CD14-positive monocyte (primary cell): ENCODE measurements around the gene FBXO7. TPM values are rescaled to one million over a fixed set of nuclear protein-coding genes. Genes with fewer than 3 reads are reported as not detected.

Experiments
- DNase-seq, 3 donors: peaks; one replicate each; pipeline ENCODE4 v3.0.0-alpha.2; 2011 to 2022
- H2AFZ ChIP-seq: 2 replicates; pipeline ENCODE4 v1.6.0; 2012; ENCODE audit warnings: mild to moderate bottlenecking, low read depth, low read length, inconsistent platforms; ENCODE audit not compliant: insufficient read depth, poor library complexity, severe bottlenecking
- H3K27ac ChIP-seq, 2 donors: 1 replicate in 1 of 2; 2 replicates in 1 of 2; pipeline ENCODE4 v1.5.1; 2012 to 2013; ENCODE audit warnings: low read length in 2 of 2, control low read depth in 1 of 2, inconsistent platforms in 1 of 2, low read depth in 1 of 2, mild to moderate bottlenecking in 1 of 2
- H3K27me3 ChIP-seq, 2 donors: one replicate each; pipeline versions ENCODE4 v1.6.0 to v1.6.1; 2011 to 2013; ENCODE audit warnings: low read length in 2 of 2; ENCODE audit not compliant: control insufficient read depth in 2 of 2, insufficient read depth in 2 of 2
- H3K36me3 ChIP-seq, 2 donors: replicated peaks in 1 of 2; 1 replicate in 1 of 2; 2 replicates in 1 of 2; pipeline versions ENCODE4 v1.5.1 to v1.6.1; 2012 to 2013; ENCODE audit warnings: low read length in 2 of 2, control low read depth in 1 of 2, inconsistent platforms in 1 of 2, mild to moderate bottlenecking in 1 of 2; ENCODE audit not compliant: insufficient read depth in 2 of 2, control insufficient read depth in 1 of 2
- H3K4me1 ChIP-seq, 2 donors: 1 replicate in 1 of 2; 2 replicates in 1 of 2; pipeline versions ENCODE4 v1.5.1 to v1.6.1; 2012 to 2013; ENCODE audit warnings: low read length in 2 of 2, control low read depth in 1 of 2, inconsistent platforms in 1 of 2, mild to moderate bottlenecking in 1 of 2, moderate library complexity in 1 of 2; ENCODE audit not compliant: insufficient read depth in 2 of 2, control insufficient read depth in 1 of 2
- H3K4me2 ChIP-seq: replicated peaks from 2 replicates; pipeline ENCODE3; 2012; ENCODE audit warnings: low read length, moderate library complexity, mild to moderate bottlenecking; ENCODE audit not compliant: poor library complexity, severe bottlenecking; ENCODE audit errors: extremely low read depth
- H3K4me3 ChIP-seq, 3 experiments: fragments of 200-600 bp in 1 of 3; sonication (generic) in 1 of 3; replicated peaks in 1 of 3; 1 replicate in 2 of 3; 2 replicates in 1 of 3; pipeline ENCODE4 v1.5.1; 2011 to 2013; ENCODE audit warnings: low read length in 3 of 3, mild to moderate bottlenecking in 3 of 3, control low read depth in 2 of 3, low read depth in 2 of 3, inconsistent platforms in 1 of 3, moderate library complexity in 1 of 3
- H3K79me2 ChIP-seq: 2 replicates; pipeline ENCODE4 v1.6.0; 2012; ENCODE audit warnings: mild to moderate bottlenecking, control low read depth, inconsistent platforms, low read length, moderate library complexity; ENCODE audit not compliant: insufficient read depth
- H3K9ac ChIP-seq: 2 replicates; pipeline ENCODE4 v1.6.0; 2017; ENCODE audit warnings: low read length, mild to moderate bottlenecking; ENCODE audit not compliant: insufficient read depth, poor library complexity, severe bottlenecking
- H3K9me3 ChIP-seq, 2 donors: replicated peaks in 1 of 2; 1 replicate in 1 of 2; 2 replicates in 1 of 2; pipeline versions ENCODE4 v1.5.1 to v1.6.1; 2012 to 2013; ENCODE audit warnings: low read length in 2 of 2, control low read depth in 1 of 2; ENCODE audit not compliant: control insufficient read depth in 1 of 2, insufficient read depth in 1 of 2
- H4K20me1 ChIP-seq: 2 replicates; pipeline ENCODE4 v1.6.0; 2012; ENCODE audit warnings: mild to moderate bottlenecking, low read length, control low read depth, moderate library complexity; ENCODE audit not compliant: insufficient read depth
- H3K27ac Mint-ChIP-seq, 7 donors: one replicate each; pipeline ENCODE4 v1.8.0; 2020; ENCODE audit warnings: mild to moderate bottlenecking in 7 of 7, mixed read lengths in 7 of 7, moderate library complexity in 6 of 7, inconsistent platforms in 2 of 7
- H3K27me3 Mint-ChIP-seq, 3 donors: one replicate each; pipeline ENCODE4 v1.8.0; 2021 to 2022; ENCODE audit warnings: low read depth in 3 of 3, mild to moderate bottlenecking in 3 of 3, mixed read lengths in 3 of 3, moderate library complexity in 3 of 3, inconsistent platforms in 1 of 3
- H3K36me3 Mint-ChIP-seq, 2 donors: one replicate each; pipeline ENCODE4 v1.8.0; 2020; ENCODE audit warnings: mixed read lengths in 2 of 2, inconsistent platforms in 1 of 2, mild to moderate bottlenecking in 1 of 2
- H3K4me1 Mint-ChIP-seq: one replicate; pipeline ENCODE4 v1.8.0; 2020; ENCODE audit warnings: mild to moderate bottlenecking, mixed read lengths
- H3K4me3 Mint-ChIP-seq, 2 donors: one replicate each; pipeline ENCODE4 v1.8.0; 2020; ENCODE audit warnings: mild to moderate bottlenecking in 2 of 2, mixed read lengths in 2 of 2, moderate library complexity in 1 of 2
- H3K9me3 Mint-ChIP-seq, 7 donors: one replicate each; pipeline ENCODE4 v1.8.0; 2020 to 2022; ENCODE audit warnings: mixed read lengths in 7 of 7, mild to moderate bottlenecking in 6 of 7, moderate library complexity in 6 of 7, inconsistent platforms in 2 of 7
- whole genome bisulfite sequencing: methylation state at CpG from one replicate; pipeline ENCODE4 v1.1.5; 2013; ENCODE audit warnings: missing lambda C conversion rate; ENCODE audit not compliant: insufficient coverage; 5-methylcytosine and 5-hydroxymethylcytosine counted together
- intact Hi-C, 2 donors: fragments of 100-400 bp; cut with micrococcal nuclease; formaldehyde crosslinking; loops; one replicate each; pipeline versions ENCODE4 v1.15.0 to v1.15.1; 2023
- polyA plus RNA-seq, 3 donors: library from polyadenylated mRNA; depleted of rRNA in 1 of 3; unstranded in 2 of 3; stranded (reverse) in 1 of 3; fragments of 300-500 nt in 2 of 3; fragments of >200 nt in 1 of 3; fragmentation: Illumina TruSeq in 2 of 3; gene quantifications; 1 replicate in 2 of 3; 2 replicates in 1 of 3; pipeline ENCODE4 v1.2.3, GENCODE V29; 2012 to 2021
- TF ChIP-seq, protein P1 (sequence below): fragments of 200-600 bp; IDR thresholded peaks from one replicate; pipeline ENCODE4 v1.8.0; 2022; ENCODE audit warnings: antibody characterized with exemption, mild to moderate bottlenecking

Gene FBXO7
- polyA plus RNA-seq, 3 donors: 56.7 to 116 (median 103) TPM

DNA sequence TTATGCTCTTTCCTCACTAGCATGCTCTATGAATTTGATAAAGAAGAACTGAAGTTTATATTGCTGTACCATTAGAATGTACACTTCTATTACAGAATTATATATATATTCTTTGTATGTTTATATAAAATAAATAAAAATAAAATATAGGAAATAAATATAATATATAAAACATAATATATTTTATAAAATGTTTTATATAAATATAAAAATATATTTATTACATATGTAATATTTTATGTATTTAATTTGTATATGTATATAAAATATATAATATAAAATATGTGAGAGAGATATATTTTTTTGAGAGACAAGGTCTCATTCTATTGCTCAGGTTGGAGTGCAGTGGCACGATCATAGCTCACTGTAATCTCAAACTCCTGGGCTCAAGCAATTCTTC lies 44.3 kb upstream of the FBXO7 start:
- WGBS: no CpG with 5 or more reads among the region's 1 CpG
- no peak overlapping the region for H3K27ac Mint-ChIP-seq
- H3K4me3 ChIP-seq: no peak overlapping the region

DNA sequence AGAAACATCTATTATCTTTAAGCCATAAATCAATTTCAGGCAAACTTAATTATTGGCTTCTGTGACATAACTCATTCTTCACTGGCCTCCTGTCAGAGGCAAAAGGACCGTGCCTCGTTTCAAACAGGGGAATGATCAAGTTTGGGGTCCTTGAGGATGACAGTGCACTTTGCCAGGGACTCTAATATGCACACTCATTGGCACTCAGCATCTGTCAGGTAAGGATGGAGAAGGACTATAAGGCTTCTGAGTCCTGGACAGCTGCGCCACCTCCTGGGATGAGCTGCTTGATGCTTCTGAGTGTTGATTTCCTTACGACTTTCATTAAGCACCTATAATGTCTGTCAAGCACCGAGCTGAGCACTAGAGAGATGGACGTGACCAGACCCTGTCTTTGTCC lies 30.5 kb upstream of the FBXO7 start:
- Histone ChIP-seq H3K4me2 (no peak overlapping the region), H3K79me2 (no peaks in the 10 kb centered on the region), H3K9me3 (no peaks in the 10 kb centered on the region), H3K4me1 (no peaks in the 10 kb centered on the region), H3K36me3 (no peaks in the 10 kb centered on the region), H3K9ac (no peak overlapping the region), H3K27me3 (peaks cover 0 to 2% of the 10 kb centered on the region in 2 donors), H3K27ac (no peak overlapping the region), H3K4me3 (no peak overlapping the region), H4K20me1 (no peaks in the 10 kb centered on the region), H2AFZ (no peak overlapping the region)
- no peak for DNase-seq
- Mint-ChIP-seq H3K27ac (no peak overlapping the region), H3K36me3 (no peaks in the 10 kb centered on the region), H3K4me3 (no peak overlapping the region), H3K4me1 (no peaks in the 10 kb centered on the region), H3K27me3 (peaks cover 0 to 16% (median 5%) of the 10 kb centered on the region in 3 donors), H3K9me3 (no peaks in the 10 kb centered on the region)
- intact Hi-C loops: no loop called here
- TF ChIP-seq, protein P1, sequence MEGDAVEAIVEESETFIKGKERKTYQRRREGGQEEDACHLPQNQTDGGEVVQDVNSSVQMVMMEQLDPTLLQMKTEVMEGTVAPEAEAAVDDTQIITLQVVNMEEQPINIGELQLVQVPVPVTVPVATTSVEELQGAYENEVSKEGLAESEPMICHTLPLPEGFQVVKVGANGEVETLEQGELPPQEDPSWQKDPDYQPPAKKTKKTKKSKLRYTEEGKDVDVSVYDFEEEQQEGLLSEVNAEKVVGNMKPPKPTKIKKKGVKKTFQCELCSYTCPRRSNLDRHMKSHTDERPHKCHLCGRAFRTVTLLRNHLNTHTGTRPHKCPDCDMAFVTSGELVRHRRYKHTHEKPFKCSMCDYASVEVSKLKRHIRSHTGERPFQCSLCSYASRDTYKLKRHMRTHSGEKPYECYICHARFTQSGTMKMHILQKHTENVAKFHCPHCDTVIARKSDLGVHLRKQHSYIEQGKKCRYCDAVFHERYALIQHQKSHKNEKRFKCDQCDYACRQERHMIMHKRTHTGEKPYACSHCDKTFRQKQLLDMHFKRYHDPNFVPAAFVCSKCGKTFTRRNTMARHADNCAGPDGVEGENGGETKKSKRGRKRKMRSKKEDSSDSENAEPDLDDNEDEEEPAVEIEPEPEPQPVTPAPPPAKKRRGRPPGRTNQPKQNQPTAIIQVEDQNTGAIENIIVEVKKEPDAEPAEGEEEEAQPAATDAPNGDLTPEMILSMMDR: no peak
- WGBS: 81% methylated on average over 3 of the region's 6 CpGs

More for the DNA sequence above, 44.3 kb upstream of the FBXO7 start:
- no peak overlapping the region for H2AFZ ChIP-seq
- Mint-ChIP-seq H3K9me3 (no peaks in the 10 kb centered on the region), H3K27me3 (peaks cover 2 to 21% (median 15%) of the 10 kb centered on the region in 3 donors), H3K4me1 (no peaks in the 10 kb centered on the region), H3K4me3 (no peak overlapping the region), H3K36me3 (no peaks in the 10 kb centered on the region)
- no peak overlapping the region for H3K4me2 ChIP-seq
- no peaks in the 10 kb centered on the region for H3K9me3 ChIP-seq
- TF ChIP-seq, protein P1: no peak
- peaks cover 0 to 6% of the 10 kb centered on the region in 2 donors for H3K27me3 ChIP-seq
- intact Hi-C loops: no loop called here
- no peaks in the 10 kb centered on the region for H3K36me3 ChIP-seq
- no peaks in the 10 kb centered on the region for H3K4me1 ChIP-seq
- H3K79me2 ChIP-seq: no peaks in the 10 kb centered on the region
- no peaks in the 10 kb centered on the region for H4K20me1 ChIP-seq
- H3K9ac ChIP-seq: no peak overlapping the region
- DNase-seq: no peak
- no peak overlapping the region for H3K27ac ChIP-seq
